Esophagus muscularis mucosa (tissue), 3 donors: ENCODE data around the gene ERI3.

ENCODE experiments used
- CTCF ChIP-seq, 3 experiments: fragments of 200-600 bp in 2 of 3; fragments of 450-650 bp in 1 of 3; sonication (generic) in 2 of 3; IDR thresholded peaks; one replicate each; pipeline ENCODE4 v1.5.1; 2017 to 2019; ENCODE audit warnings: antibody characterized with exemption in 3 of 3, mild to moderate bottlenecking in 2 of 3, moderate library complexity in 1 of 3
- POLR2A ChIP-seq: fragments of 450-650 bp; IDR thresholded peaks from one replicate; pipeline ENCODE4 v1.6.1; 2017; ENCODE audit warnings: antibody characterized with exemption, moderate library complexity, mild to moderate bottlenecking, low read depth

- TF ChIP-seq POLR2A (no peak), CTCF (IDR thresholded peaks at IDR 0.05) (no peak)
Measured at GRCh38 chr1:44301442-44301841, 53.6 kb downstream of the ERI3 start.
